Right atrium auricular region (tissue), 2 donors: ENCODE results near the gene LDLRAP1. TPM values are rescaled to one million over a fixed set of nuclear protein-coding genes. Genes with fewer than 3 reads are reported as not detected.

Experiments
- DNase-seq: peaks from one replicate; pipeline ENCODE4 v3.0.0-alpha.2; 2019; ENCODE audit warnings: low spot score
- H3K27ac ChIP-seq, 2 donors: fragments of 200-600 bp; sonication (generic); 1 replicate in 1 of 2; 2 replicates in 1 of 2; pipeline ENCODE4 v1.5.1; 2016 to 2019
- H3K27me3 ChIP-seq, 2 donors: fragments of 200-600 bp; sonication (generic); one replicate each; pipeline versions ENCODE4 v1.5.1 to v1.6.0; 2017 to 2019
- H3K36me3 ChIP-seq: fragments of 200-600 bp; sonication (generic); one replicate; pipeline ENCODE4 v1.5.1; 2016
- H3K4me1 ChIP-seq, 2 donors: fragments of 200-600 bp; sonication (generic); one replicate each; pipeline versions ENCODE4 v1.5.1 to v1.6.0; 2017 to 2019
- H3K4me3 ChIP-seq, 2 donors: fragments of 200-600 bp; sonication (generic); 1 replicate in 1 of 2; 2 replicates in 1 of 2; pipeline ENCODE4 v1.5.1; 2017 to 2019; ENCODE audit warnings: mild to moderate bottlenecking in 1 of 2, moderate library complexity in 1 of 2
- H3K9me3 ChIP-seq, 2 donors: fragments of 200-600 bp; sonication (generic); one replicate each; pipeline ENCODE4 v1.5.1; 2019
- CTCF ChIP-seq, 2 donors: fragments of 200-600 bp; sonication (generic); IDR thresholded peaks; one replicate each; pipeline ENCODE4 v1.5.1; 2019; ENCODE audit warnings: antibody characterized with exemption in 2 of 2
- total RNA-seq, 2 donors: library from RNA; depleted of rRNA; stranded (reverse); fragments of >200 nt; gene quantifications; one replicate each; pipeline ENCODE4 v1.1.0, GENCODE V29; 2016

The LDLRAP1 gene
- total RNA-seq, 2 donors from 2014 or later = 8.9 to 10.1 TPM

DNA sequence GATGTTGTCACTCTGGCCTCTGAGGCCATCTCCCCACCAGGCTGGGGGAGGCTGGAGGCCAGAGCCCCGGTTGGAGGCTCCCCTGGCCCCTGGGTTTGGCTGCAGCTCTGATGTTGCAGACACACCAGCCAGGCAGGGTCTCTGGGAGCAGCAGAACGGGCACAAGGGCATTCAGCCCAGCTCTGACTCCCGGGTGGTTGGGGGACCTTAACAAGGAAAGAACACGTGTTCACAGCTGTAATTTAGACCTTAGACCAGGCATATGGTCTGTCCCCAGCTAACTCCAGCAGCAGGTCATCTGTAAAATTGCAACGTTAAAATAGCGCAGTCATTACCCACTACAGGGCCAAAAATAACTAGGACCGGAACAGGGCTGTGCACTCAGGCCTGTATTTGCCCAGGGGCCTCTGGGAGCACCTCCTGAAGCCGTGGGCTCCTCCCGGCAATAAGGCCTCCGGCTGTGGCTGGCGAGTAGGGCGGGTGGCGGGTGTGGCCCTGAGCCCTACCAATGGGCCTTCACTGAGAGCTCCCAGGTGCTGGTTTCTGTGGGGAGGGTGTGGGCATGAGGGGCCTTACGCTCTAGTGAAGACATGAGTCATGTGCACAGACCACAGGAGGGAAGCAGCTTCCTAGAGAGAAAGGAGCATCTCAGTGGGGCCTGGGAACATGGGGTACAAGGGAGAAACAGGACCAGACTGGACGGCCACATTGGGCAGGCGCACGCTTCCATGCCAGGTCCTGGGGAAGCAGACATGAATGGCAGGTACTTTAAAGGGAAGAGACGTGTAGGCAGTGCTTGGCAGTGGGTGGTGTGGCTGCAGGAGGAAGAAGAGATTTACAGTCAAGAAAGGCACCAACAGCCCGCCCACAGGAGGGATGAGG is 6.1 kb downstream of the LDLRAP1 start:
- H3K36me3 ChIP-seq = no peaks in the 10 kb centered on the region
- peaks cover 0 to 65% of the 10 kb centered on the region in 2 donors for H3K4me1 ChIP-seq
- H3K9me3 ChIP-seq = no peaks in the 10 kb centered on the region
- no peaks in the 10 kb centered on the region for H3K27me3 ChIP-seq
- peak overlapping the region; percentile 46 to 64 for H3K27ac ChIP-seq
- DNase-seq = no peak
- no peak overlapping the region for H3K4me3 ChIP-seq
- TF ChIP-seq CTCF (IDR thresholded peaks at IDR 0.05) = no peak

DNA sequence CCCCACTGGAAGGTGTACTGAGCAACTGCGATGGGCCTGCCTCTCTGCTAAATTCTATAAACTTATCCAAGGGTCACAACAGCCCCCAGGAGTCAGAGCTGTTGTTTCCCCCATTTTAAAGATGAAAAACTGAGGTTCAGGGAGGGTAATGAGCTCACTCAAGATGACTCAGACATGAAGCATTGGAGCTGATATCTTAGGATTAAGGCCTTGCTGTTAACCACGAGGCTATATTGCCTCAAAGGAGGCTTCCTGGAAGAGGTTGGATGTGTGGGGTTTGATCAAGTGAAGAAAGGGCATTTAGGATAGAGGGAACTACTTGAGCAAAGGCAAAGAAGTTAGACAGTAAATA is 6.7 kb downstream of the LDLRAP1 start:
- Histone ChIP-seq H3K27ac (peak overlapping the region; percentile 46 to 64), H3K9me3 (no peaks in the 10 kb centered on the region), H3K27me3 (no peaks in the 10 kb centered on the region), H3K4me3 (no peak overlapping the region), H3K4me1 (peaks cover 0 to 64% of the 10 kb centered on the region in 2 donors), H3K36me3 (no peaks in the 10 kb centered on the region)
- DNase-seq = no peak
- no peak for TF ChIP-seq CTCF (IDR thresholded peaks at IDR 0.05)

DNA sequence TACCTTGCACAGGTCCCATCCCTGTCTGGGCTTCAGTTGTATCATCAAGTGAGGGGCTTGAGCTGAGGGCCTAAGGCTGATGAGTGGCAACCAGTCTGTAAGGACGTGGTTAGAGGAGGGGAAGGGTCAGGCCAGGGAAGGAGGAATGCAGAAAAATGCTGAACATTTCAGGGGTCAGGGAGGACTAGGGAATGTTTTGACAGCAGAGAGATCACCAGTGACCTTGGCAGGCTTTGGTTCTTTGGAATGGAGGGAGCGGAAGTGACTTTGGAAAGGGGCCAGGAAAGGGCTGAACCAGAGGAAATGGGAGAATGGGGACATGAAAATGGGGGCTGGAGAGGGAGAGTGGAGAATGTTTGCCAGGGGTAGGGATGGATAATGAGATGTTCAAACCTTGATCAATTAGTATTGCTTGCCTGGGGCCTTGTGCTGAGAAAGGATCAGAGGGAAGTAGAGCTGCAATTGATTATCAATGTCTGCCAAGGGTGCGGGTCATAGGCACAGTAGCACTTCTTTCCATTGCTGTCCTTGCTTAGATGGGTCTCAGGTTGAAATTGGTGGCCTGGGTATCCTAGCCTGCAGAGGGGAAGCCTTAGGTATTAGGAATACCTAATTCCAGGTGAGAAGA is 7.4 kb downstream of the LDLRAP1 start:
- H3K36me3 ChIP-seq = no peaks in the 10 kb centered on the region
- H3K4me1 ChIP-seq = peaks cover 0 to 59% of the 10 kb centered on the region in 2 donors
- TF ChIP-seq CTCF (IDR thresholded peaks at IDR 0.05) = no peak
- no peaks in the 10 kb centered on the region for H3K27me3 ChIP-seq
- no peak for DNase-seq
- H3K4me3 ChIP-seq = no peak overlapping the region
- peak overlapping the region; percentile 46 to 64 for H3K27ac ChIP-seq
- H3K9me3 ChIP-seq = no peaks in the 10 kb centered on the region

DNA sequence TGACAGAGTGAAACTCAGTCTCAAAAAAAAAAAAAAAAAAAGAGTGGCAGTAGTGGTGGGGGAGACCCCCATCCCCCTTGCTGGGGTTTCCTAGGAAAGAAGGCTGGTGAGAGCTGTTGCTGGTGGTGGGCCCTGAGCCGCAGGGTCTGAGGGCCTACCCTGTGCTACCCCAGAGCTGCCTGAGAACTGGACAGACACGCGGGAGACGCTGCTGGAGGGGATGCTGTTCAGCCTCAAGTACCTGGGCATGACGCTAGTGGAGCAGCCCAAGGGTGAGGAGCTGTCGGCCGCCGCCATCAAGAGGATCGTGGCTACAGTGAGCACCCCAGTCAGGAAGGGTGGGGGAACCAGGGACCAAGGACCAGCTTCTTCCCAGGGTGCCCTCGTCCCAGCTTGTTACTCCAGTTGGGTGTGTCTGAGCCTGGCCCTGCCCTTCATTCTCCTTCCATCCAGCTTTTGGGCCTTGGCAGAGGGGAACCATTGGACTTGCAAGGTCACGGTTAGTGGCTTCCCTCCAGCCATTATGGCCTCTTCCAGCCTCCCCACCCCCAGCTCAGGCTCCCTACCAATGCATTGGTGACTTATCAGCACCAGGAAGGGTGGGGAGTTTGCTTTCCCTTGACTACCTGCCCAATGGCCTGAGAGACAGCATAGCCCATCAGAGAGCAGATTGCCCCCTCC is 10.5 kb downstream of the LDLRAP1 start:
- Histone ChIP-seq H3K9me3 (no peaks in the 10 kb centered on the region), H3K4me1 (peaks cover 0 to 70% of the 10 kb centered on the region in 2 donors), H3K36me3 (no peaks in the 10 kb centered on the region), H3K27ac (no peak overlapping the region), H3K4me3 (no peak overlapping the region), H3K27me3 (no peaks in the 10 kb centered on the region)
- TF ChIP-seq CTCF (IDR thresholded peaks at IDR 0.05) = no peak
- no peak for DNase-seq

GRCh38 chr1:25554430-25554780 is 11.0 kb downstream of the LDLRAP1 start:
- no peak for TF ChIP-seq CTCF (IDR thresholded peaks at IDR 0.05)
- DNase-seq = no peak
- Histone ChIP-seq H3K27ac (no peak overlapping the region), H3K27me3 (no peaks in the 10 kb centered on the region), H3K4me3 (no peak overlapping the region), H3K9me3 (no peaks in the 10 kb centered on the region), H3K36me3 (no peaks in the 10 kb centered on the region), H3K4me1 (peaks cover 0 to 66% of the 10 kb centered on the region in 2 donors)
